GM23338 (cell line): Measurements from ENCODE around the gene MCTP1. TPM values are rescaled to one million over a fixed set of nuclear protein-coding genes. Genes with fewer than 3 reads are reported as not detected.

Experiments used
- ATAC-seq: fragments of 200-7000 bp; cut with Tn5 transposase; 3 replicates; pipeline ENCODE4 v1.9.1; 2020
- DNase-seq: peaks from one replicate; pipeline ENCODE4 v3.0.0-alpha.2; 2015; ENCODE audit warnings: low spot score
- H2AFZ ChIP-seq: fragments of 200-600 bp; sonication (generic); 2 replicates; pipeline ENCODE4 v1.8.0; 2016; ENCODE audit warnings: antibody characterized with exemption, mild to moderate bottlenecking, moderate library complexity
- H3F3A ChIP-seq: fragments of 200-600 bp; sonication (generic); replicated peaks from 2 replicates; pipeline ENCODE4 v1.8.0; 2017; ENCODE audit warnings: antibody characterized with exemption, mixed run types, low read depth
- H3K27ac ChIP-seq: fragments of 200-600 bp; sonication (generic); 2 replicates; pipeline ENCODE4 v1.6.1; 2016; ENCODE audit warnings: low read depth
- H3K27me3 ChIP-seq: fragments of 200-600 bp; sonication (generic); 2 replicates; pipeline ENCODE4 v1.8.0; 2016; ENCODE audit warnings: mild to moderate bottlenecking, mixed run types, moderate library complexity; ENCODE audit not compliant: insufficient read depth
- H3K36me3 ChIP-seq: fragments of 200-600 bp; sonication (generic); 2 replicates; pipeline ENCODE4 v1.8.0; 2016; ENCODE audit warnings: mild to moderate bottlenecking; ENCODE audit not compliant: insufficient read depth
- H3K4me1 ChIP-seq: fragments of 200-600 bp; sonication (generic); 2 replicates; pipeline ENCODE4 v1.8.0; 2016; ENCODE audit warnings: mild to moderate bottlenecking, moderate library complexity; ENCODE audit not compliant: insufficient read depth
- H3K4me2 ChIP-seq: fragments of 200-600 bp; sonication (generic); 2 replicates; pipeline ENCODE4 v1.7.1; 2017; ENCODE audit warnings: mixed run types
- H3K4me3 ChIP-seq: fragments of 200-600 bp; sonication (generic); 2 replicates; pipeline ENCODE4 v1.6.1; 2016; ENCODE audit warnings: mixed run types
- H3K79me2 ChIP-seq: fragments of 200-600 bp; sonication (generic); replicated peaks from 2 replicates; pipeline ENCODE4 v1.8.0; 2017; ENCODE audit warnings: mild to moderate bottlenecking; ENCODE audit not compliant: insufficient read depth
- H3K9me2 ChIP-seq: fragments of 200-600 bp; sonication (generic); 2 replicates; pipeline ENCODE4 v1.8.0; 2017; ENCODE audit not compliant: insufficient read depth
- H4K20me1 ChIP-seq: fragments of 200-600 bp; sonication (generic); replicated peaks from 2 replicates; pipeline ENCODE4 v1.8.0; 2017; ENCODE audit warnings: mild to moderate bottlenecking; ENCODE audit not compliant: insufficient read depth
- H3K27ac Mint-ChIP-seq: 2 replicates; pipeline ENCODE4 v1.8.0; 2020; ENCODE audit warnings: inconsistent platforms, mild to moderate bottlenecking, moderate library complexity, mixed read lengths
- H3K27me3 Mint-ChIP-seq: 3 replicates; pipeline ENCODE4 v1.8.0; 2022; ENCODE audit warnings: low read depth, mild to moderate bottlenecking, moderate library complexity, mixed read lengths, inconsistent platforms; ENCODE audit not compliant: insufficient read depth, poor library complexity
- H3K36me3 Mint-ChIP-seq: 3 replicates; pipeline ENCODE4 v1.8.0; 2021; ENCODE audit warnings: low read depth, mild to moderate bottlenecking, inconsistent platforms, moderate library complexity, mixed read lengths
- H3K4me1 Mint-ChIP-seq: 3 replicates; pipeline ENCODE4 v1.8.0; 2020; ENCODE audit warnings: mild to moderate bottlenecking, inconsistent platforms, mixed read lengths
- H3K4me3 Mint-ChIP-seq: 3 replicates; pipeline ENCODE4 v1.8.0; 2021; ENCODE audit warnings: moderate library complexity, mild to moderate bottlenecking, inconsistent platforms, mixed read lengths
- H3K9me3 Mint-ChIP-seq: 3 replicates; pipeline ENCODE4 v1.8.0; 2020; ENCODE audit warnings: moderate library complexity, mild to moderate bottlenecking, inconsistent platforms, mixed read lengths
- CREB1 ChIP-seq: fragments of 250-450 bp; sonication (Bioruptor Pico); IDR thresholded peaks from 2 replicates; pipeline ENCODE4 v1.5.0; 2020; ENCODE audit warnings: low read depth, mild to moderate bottlenecking, moderate library complexity
- ETS1 ChIP-seq: IDR thresholded peaks from 2 replicates; pipeline ENCODE4 v1.6.1; 2016; ENCODE audit warnings: antibody characterized with exemption
- EZH2 ChIP-seq: fragments of 200-600 bp; sonication (generic); IDR thresholded peaks from one replicate; pipeline ENCODE4 v1.8.0; 2017; ENCODE audit warnings: antibody characterized with exemption, mild to moderate bottlenecking, low read depth; ENCODE audit not compliant: unreplicated experiment
- EZH2phosphoT487 ChIP-seq: fragments of 200-600 bp; sonication (generic); IDR thresholded peaks from one replicate; pipeline ENCODE4 v1.8.1; 2018; ENCODE audit warnings: antibody characterized with exemption; ENCODE audit not compliant: unreplicated experiment
- JUNB ChIP-seq: IDR thresholded peaks from one replicate; pipeline ENCODE4 v1.6.1; 2016; ENCODE audit warnings: antibody characterized with exemption; ENCODE audit not compliant: unreplicated experiment
- NANOG ChIP-seq: IDR thresholded peaks from 2 replicates; pipeline ENCODE4 v1.6.1; 2016; ENCODE audit warnings: antibody characterized with exemption, borderline replicate concordance
- POLR2AphosphoS5 ChIP-seq: IDR thresholded peaks from 2 replicates; pipeline ENCODE4 v1.6.1; 2016; ENCODE audit warnings: antibody characterized with exemption, low read depth
- REST ChIP-seq: IDR thresholded peaks from one replicate; pipeline ENCODE4 v1.6.1; 2018; ENCODE audit warnings: antibody characterized with exemption; ENCODE audit not compliant: unreplicated experiment
- STAT1 ChIP-seq: IDR thresholded peaks from one replicate; pipeline ENCODE4 v1.6.1; 2016; ENCODE audit warnings: antibody characterized with exemption; ENCODE audit not compliant: unreplicated experiment
- ZNF114 ChIP-seq: fragments of 250-450 bp; sonication (Bioruptor Pico); IDR thresholded peaks from 2 replicates; pipeline ENCODE4 v1.5.0; 2020; ENCODE audit warnings: mild to moderate bottlenecking, moderate library complexity
- ZNF331 ChIP-seq: fragments of 250-450 bp; sonication (Bioruptor Pico); IDR thresholded peaks from 2 replicates; pipeline ENCODE4 v1.5.0; 2020; ENCODE audit warnings: low read depth, mild to moderate bottlenecking, moderate library complexity
- polyA plus RNA-seq: library from polyadenylated mRNA; unstranded; fragments of >200 nt; fragmentation: Nextera tagmentation; extraction: Ambion mirVana; gene quantifications from 2 replicates; pipeline ENCODE4 v1.2.1, GENCODE V29; 2016
- total RNA-seq: library from RNA; depleted of rRNA; stranded (reverse); fragments of >200 nt; shearing (Covaris generic); gene quantifications from 2 replicates; pipeline ENCODE4 v1.2.3, GENCODE V29; 2014
- TF ChIP-seq, protein P1 (sequence below), 2 experiments: fragments of 200-600 bp in 1 of 2; sonication (generic) in 1 of 2; conservative IDR thresholded peaks; 2 replicates each; pipeline versions ENCODE4 v1.5.1 to v1.6.1; 2016 to 2017; ENCODE audit warnings: antibody characterized with exemption in 2 of 2, low read depth in 2 of 2, mild to moderate bottlenecking in 2 of 2, moderate library complexity in 1 of 2
- TF ChIP-seq, protein P2 (sequence below): fragments of 250-450 bp; sonication (Bioruptor Pico); IDR thresholded peaks from 2 replicates; pipeline ENCODE4 v1.5.0; 2020; ENCODE audit warnings: mild to moderate bottlenecking, moderate library complexity

Gene MCTP1
- total and polyA plus RNA-seq, 2 experiments from 2014 or later, result 3.7 to 4.2 TPM

- Histone ChIP-seq H3F3A (no peaks in the 10 kb centered on the region), H2AFZ (no peak overlapping the region), H3K27ac (no peak overlapping the region), H3K4me3 (no peak overlapping the region), H4K20me1 (no peaks in the 10 kb centered on the region; the same call in 1 of the 2 replicates), H3K4me1 (peaks cover 18% of the 10 kb centered on the region), H3K79me2 (no peaks in the 10 kb centered on the region), H3K4me2 (0 out of 2 replicates have a peak overlapping the region, but pooled peaks have one; percentile 6), H3K36me3 (no peaks in the 10 kb centered on the region; the same call in 1 of the 2 replicates), H3K9me2 (no peaks in the 10 kb centered on the region), H3K27me3 (no peaks in the 10 kb centered on the region)
- Mint-ChIP-seq H3K4me3 (no peak overlapping the region), H3K27ac (no peak overlapping the region), H3K36me3 (peaks cover 12% of the 10 kb centered on the region; the same call in 2 of the 3 replicates), H3K9me3 (no peaks in the 10 kb centered on the region; the same call in 2 of the 3 replicates), H3K27me3 (no peaks in the 10 kb centered on the region), H3K4me1 (peaks cover 17% of the 10 kb centered on the region)
- DNase-seq (no peak), ATAC-seq (no peak)
- TF ChIP-seq, protein P1, sequence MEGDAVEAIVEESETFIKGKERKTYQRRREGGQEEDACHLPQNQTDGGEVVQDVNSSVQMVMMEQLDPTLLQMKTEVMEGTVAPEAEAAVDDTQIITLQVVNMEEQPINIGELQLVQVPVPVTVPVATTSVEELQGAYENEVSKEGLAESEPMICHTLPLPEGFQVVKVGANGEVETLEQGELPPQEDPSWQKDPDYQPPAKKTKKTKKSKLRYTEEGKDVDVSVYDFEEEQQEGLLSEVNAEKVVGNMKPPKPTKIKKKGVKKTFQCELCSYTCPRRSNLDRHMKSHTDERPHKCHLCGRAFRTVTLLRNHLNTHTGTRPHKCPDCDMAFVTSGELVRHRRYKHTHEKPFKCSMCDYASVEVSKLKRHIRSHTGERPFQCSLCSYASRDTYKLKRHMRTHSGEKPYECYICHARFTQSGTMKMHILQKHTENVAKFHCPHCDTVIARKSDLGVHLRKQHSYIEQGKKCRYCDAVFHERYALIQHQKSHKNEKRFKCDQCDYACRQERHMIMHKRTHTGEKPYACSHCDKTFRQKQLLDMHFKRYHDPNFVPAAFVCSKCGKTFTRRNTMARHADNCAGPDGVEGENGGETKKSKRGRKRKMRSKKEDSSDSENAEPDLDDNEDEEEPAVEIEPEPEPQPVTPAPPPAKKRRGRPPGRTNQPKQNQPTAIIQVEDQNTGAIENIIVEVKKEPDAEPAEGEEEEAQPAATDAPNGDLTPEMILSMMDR (conservative IDR thresholded peaks at IDR 0.05; ENCODE audit: low read depth in 2 of 2), result no peak
- TF ChIP-seq CREB1 (CRISPR knock-in tag) (no peak), NANOG (no peak), ZNF331 (CRISPR knock-in tag) (no peak), ZNF114 (CRISPR knock-in tag) (no peak), REST (no peak), POLR2AphosphoS5 (no peak), ETS1 (no peak), EZH2 (no peak), JUNB (no peak), EZH2phosphoT487 (no peak), STAT1 (no peak)
- TF ChIP-seq, protein P2, sequence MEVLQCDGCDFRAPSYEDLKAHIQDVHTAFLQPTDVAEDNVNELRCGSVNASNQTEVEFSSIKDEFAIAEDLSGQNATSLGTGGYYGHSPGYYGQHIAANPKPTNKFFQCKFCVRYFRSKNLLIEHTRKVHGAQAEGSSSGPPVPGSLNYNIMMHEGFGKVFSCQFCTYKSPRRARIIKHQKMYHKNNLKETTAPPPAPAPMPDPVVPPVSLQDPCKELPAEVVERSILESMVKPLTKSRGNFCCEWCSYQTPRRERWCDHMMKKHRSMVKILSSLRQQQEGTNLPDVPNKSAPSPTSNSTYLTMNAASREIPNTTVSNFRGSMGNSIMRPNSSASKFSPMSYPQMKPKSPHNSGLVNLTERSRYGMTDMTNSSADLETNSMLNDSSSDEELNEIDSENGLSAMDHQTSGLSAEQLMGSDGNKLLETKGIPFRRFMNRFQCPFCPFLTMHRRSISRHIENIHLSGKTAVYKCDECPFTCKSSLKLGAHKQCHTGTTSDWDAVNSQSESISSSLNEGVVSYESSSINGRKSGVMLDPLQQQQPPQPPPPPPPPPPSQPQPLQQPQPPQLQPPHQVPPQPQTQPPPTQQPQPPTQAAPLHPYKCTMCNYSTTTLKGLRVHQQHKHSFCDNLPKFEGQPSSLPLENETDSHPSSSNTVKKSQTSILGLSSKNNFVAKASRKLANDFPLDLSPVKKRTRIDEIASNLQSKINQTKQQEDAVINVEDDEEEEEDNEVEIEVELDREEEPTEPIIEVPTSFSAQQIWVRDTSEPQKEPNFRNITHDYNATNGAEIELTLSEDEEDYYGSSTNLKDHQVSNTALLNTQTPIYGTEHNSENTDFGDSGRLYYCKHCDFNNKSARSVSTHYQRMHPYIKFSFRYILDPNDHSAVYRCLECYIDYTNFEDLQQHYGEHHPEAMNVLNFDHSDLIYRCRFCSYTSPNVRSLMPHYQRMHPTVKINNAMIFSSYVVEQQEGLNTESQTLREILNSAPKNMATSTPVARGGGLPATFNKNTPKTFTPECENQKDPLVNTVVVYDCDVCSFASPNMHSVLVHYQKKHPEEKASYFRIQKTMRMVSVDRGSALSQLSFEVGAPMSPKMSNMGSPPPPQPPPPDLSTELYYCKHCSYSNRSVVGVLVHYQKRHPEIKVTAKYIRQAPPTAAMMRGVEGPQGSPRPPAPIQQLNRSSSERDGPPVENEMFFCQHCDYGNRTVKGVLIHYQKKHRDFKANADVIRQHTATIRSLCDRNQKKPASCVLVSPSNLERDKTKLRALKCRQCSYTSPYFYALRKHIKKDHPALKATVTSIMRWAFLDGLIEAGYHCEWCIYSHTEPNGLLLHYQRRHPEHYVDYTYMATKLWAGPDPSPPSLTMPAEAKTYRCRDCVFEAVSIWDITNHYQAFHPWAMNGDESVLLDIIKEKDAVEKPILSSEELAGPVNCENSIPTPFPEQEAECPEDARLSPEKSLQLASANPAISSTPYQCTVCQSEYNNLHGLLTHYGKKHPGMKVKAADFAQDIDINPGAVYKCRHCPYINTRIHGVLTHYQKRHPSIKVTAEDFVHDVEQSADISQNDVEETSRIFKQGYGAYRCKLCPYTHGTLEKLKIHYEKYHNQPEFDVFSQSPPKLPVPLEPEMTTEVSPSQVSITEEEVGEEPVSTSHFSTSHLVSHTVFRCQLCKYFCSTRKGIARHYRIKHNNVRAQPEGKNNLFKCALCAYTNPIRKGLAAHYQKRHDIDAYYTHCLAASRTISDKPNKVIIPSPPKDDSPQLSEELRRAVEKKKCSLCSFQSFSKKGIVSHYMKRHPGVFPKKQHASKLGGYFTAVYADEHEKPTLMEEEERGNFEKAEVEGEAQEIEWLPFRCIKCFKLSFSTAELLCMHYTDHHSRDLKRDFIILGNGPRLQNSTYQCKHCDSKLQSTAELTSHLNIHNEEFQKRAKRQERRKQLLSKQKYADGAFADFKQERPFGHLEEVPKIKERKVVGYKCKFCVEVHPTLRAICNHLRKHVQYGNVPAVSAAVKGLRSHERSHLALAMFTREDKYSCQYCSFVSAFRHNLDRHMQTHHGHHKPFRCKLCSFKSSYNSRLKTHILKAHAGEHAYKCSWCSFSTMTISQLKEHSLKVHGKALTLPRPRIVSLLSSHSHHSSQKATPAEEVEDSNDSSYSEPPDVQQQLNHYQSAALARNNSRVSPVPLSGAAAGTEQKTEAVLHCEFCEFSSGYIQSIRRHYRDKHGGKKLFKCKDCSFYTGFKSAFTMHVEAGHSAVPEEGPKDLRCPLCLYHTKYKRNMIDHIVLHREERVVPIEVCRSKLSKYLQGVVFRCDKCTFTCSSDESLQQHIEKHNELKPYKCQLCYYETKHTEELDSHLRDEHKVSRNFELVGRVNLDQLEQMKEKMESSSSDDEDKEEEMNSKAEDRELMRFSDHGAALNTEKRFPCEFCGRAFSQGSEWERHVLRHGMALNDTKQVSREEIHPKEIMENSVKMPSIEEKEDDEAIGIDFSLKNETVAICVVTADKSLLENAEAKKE (CRISPR knock-in tag), result no peak
Observed at GRCh38 chr5:94691291-94691690, 593.6 kb downstream of the MCTP1 start.
